ENCODE measurements around the gene FAM53B.

DNA sequence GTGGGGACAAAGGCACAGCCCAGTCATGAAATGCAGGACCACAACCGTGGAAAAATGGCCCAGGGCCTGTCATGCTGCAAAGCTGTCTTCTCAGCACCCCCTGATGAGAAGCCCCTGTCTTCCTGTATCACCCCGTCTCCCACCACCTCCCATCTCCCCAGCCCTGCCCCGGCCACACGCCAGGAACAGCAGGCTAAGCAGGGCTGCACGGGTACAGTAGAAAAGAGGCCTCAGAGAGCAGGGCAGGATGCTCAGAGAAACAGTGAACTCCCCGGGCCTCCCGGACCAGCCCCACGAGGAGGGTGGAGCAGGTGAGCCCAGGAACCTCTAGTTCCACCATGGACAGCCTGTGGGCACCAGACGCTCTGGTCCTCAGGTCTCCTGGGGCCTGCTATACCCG, 77.7 kb downstream of the FAM53B start:
- TF ChIP-seq, protein P1, sequence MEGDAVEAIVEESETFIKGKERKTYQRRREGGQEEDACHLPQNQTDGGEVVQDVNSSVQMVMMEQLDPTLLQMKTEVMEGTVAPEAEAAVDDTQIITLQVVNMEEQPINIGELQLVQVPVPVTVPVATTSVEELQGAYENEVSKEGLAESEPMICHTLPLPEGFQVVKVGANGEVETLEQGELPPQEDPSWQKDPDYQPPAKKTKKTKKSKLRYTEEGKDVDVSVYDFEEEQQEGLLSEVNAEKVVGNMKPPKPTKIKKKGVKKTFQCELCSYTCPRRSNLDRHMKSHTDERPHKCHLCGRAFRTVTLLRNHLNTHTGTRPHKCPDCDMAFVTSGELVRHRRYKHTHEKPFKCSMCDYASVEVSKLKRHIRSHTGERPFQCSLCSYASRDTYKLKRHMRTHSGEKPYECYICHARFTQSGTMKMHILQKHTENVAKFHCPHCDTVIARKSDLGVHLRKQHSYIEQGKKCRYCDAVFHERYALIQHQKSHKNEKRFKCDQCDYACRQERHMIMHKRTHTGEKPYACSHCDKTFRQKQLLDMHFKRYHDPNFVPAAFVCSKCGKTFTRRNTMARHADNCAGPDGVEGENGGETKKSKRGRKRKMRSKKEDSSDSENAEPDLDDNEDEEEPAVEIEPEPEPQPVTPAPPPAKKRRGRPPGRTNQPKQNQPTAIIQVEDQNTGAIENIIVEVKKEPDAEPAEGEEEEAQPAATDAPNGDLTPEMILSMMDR (IDR thresholded peaks at IDR 0.05) = no peak
- TF ChIP-seq POLR2A (IDR thresholded peaks at IDR 0.05) = no peak
- TF ChIP-seq POLR2AphosphoS5 (IDR thresholded peaks at IDR 0.05) = no peak
- no peak for TF ChIP-seq EP300 (IDR thresholded peaks at IDR 0.05)
